Right lobe of liver (tissue), 4 donors: ENCODE data around the gene ALK.

Experiments used
- CTCF ChIP-seq, 4 donors: fragments of 200-600 bp in 3 of 4; fragments of 450-650 bp in 1 of 4; IDR thresholded peaks; one replicate each; pipeline versions ENCODE4 v1.5.1 to v1.8.0; 2016 to 2022; ENCODE audit warnings: antibody characterized with exemption in 4 of 4, mild to moderate bottlenecking in 2 of 4
- POLR2A ChIP-seq: fragments of 450-650 bp; IDR thresholded peaks from one replicate; pipeline ENCODE4 v1.6.1; 2017; ENCODE audit warnings: antibody characterized with exemption, mild to moderate bottlenecking
- donor health status: DM: no; HTN: no; CAD: no.
- donor health status: DM: no; HTN: no; CAD: no.
- donor health status: DM: no; HTN: yes; CAD: no.

- no peak for TF ChIP-seq POLR2A
- TF ChIP-seq CTCF (IDR thresholded peaks at IDR 0.05), result no peak
These were observed 223.7 kb downstream of the ALK start for GRCh38 chr2:29697715-29698114.
